NB4 (cell line): ENCODE results near the gene KCNJ5.

Experiments
- CTCF ChIP-seq: IDR thresholded peaks from one replicate; pipeline ENCODE4 v1.5.1; 2012; ENCODE audit warnings: low read depth, low read length
- TF ChIP-seq, protein P1 (sequence below): IDR thresholded peaks from 2 replicates; pipeline ENCODE4 v1.6.1; 2011; ENCODE audit warnings: low read depth, low read length

DNA sequence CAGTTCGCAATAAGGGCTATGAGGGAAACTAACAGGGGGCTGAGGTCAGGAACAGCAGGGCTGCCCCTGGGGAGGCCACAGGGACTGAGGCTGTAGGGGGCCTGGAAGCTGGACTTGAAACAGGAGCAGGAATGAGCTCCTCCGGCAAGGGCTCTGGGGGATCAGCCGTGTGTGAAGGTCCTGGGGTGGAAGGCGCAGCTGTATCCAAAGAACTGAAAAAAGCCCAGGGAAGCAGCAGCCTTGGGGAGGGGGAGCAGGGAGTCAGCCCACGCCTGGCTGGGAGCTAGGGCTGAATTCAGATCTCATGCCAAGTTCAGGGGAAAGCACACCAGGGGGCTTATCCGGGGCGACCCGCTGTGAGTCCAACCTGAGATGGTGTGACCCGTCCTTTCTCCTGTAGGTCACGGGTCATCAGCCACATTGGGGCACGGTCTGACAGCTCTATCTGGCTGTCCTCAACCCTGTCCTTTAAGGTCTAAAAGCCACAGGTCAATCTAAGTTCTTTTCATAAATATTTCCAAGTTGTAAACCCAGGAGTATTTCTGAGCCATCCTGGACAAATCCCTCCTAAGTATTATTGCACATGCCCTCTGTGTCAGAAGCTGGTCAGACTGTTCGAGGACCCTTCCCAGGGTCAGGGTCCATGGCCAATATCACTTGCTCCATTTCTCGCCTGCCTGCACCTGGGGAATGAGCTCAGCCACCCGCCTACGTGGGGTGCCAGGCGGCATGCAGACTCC lies 33.5 kb downstream of the KCNJ5 start:
- TF ChIP-seq CTCF: no peak
- TF ChIP-seq, protein P1, sequence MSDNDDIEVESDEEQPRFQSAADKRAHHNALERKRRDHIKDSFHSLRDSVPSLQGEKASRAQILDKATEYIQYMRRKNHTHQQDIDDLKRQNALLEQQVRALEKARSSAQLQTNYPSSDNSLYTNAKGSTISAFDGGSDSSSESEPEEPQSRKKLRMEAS: no peak
